HG03196 (cell line): ENCODE results near the gene TMEM100.
A peak's percentile ranks its signal among the peaks of the same experiment; 100 is the strongest.

ENCODE experiments used
- ATAC-seq: cut with Tn5 transposase; IDR thresholded peaks from one replicate; pipeline ENCODE4 v1.9.1; 2021; ENCODE audit not compliant: unreplicated experiment

The TMEM100 gene

DNA sequence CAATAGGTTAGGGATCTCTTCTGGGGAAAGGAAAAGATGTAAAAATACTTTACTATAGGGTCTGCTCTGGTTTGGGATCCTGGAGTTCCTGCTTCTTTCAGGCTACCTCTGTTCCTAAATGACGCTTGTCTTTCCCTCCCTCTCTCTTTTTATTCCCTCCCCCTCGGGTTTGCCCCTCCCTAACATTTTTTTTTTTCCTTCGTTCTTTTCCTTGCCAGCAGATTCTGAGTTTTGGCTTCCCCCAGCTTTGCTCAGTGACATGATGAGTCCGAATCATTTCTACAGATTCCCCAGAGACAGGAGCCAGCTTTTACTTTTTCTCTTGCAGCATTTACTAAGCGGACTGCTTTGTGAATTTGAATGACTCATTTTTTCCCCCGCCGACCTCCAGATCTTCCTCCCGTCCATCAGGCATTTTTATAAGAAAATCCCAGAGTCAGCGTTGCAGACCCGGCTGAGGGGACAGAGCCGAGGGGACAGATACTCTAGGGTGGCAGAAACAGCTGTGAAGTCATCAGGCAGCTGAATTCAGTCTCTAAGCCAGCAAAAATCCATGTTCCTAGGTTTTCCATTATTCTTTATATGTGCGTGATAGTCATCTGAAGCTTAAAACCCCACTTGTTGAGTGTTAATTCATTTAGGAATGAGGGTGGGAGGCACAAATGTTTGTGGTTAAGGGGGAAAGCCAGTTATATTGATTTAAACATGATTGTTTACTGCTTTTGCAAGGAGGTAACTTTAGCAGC, at the start of gene TMEM100:
TSS of gene TMEM100 (minus strand) at position 123 of the 746 bp plus-strand sequence. CDS start 1,794 bp downstream, outside the sequence.
- ATAC-seq: no peak

DNA sequence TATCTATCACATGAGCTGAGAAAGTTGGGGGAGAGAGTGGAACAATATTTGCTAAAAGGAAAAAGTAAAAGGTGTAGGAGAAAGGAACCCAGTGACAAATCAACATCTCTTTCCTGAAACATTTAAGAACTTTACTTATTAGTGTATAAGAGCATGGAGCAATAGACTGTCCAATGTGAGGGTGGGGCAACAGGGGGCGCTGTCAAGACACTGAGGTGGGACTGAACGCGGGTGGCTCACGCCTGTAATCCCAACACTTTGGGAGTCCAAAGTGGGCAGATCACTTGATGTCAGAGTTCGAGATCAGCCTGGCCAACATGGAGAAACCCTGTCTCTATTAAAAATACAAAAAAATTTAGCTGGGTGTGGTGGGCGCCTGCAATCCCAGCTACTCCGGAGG, 49.4 kb upstream of the TMEM100 start:
- no peak for ATAC-seq

DNA sequence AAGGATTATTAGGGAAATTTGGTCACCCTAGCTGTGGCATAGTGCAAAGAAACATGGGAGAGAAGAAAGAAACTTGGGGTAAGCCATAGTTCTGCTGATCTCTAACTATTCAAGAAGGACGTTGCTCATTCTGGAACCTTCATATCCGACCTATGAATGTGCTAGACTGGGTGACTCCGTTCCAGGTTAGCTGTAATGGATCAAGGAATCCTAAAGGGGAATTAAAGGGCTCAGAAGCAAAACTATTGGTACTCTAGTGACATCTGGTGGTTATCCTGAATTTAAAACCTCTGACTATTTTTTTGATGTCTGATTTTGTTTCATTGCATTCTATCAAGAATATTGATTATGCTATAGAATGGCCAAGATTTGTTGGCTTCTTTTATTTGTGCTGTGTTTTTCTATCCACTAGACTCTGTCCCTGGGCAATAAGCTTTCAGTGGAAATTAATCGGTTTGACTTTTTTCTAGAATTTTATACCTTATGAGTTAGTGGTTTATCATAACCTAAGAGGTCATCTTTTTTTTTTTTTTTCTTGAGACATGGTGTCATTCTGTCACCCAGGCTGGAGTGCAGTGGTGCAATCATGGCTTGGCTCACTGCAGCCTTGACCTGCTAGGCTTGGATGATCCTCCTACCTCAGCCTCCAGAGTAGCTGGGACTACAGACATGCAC, 47.7 kb upstream of the TMEM100 start:
- no peak for ATAC-seq

DNA sequence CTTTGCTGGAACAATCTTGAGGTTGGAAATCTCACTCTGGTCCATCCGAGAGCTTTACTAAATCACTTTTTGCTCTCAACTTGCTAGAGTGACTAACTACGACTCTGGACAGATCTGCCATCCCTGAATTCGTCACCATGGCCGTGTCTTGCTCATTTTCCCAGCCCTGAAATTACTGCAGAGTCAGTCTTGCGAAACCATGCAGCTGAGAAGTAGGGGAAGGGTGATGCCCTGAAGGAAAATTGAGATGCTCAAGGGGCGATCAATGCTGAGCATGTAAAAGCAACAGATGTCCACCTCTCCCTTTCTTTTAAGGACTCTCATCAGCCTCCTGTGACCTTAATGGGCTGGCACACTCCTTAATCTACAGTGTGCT, 46.9 kb upstream of the TMEM100 start:
- ATAC-seq: no peak

DNA sequence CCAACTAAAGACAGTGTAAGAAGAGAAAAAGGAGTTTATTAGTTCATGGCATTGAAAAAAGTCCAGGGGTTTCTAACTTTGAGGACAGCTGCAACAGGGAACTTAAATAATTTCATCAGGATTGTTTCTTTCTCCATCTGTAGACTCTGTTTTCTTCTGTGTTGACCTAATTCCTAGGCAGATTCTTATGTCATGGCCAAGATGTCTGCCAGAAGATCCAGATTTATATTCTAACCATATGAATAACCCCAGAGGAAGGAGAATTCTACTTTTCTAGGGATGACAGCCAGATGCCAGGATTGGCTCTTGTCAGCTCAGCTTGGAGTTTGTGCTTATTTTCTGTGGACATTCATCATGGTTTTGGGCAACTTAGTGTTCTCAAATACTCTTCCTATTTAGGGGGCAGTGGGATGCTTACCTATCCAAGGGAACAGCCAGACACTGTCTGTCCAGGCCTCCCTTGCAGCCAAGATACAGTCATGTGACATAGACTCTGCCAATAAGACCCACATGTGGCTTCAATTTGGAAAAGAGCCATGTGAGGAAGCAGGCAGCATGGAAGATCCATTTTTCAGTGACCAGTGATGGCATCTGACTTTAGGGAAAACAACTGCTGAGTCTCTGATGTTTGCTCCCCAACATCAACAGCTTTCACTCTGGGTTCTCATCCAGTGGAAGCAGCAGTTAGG, 46.4 kb upstream of the TMEM100 start:
- ATAC-seq: no peak

DNA sequence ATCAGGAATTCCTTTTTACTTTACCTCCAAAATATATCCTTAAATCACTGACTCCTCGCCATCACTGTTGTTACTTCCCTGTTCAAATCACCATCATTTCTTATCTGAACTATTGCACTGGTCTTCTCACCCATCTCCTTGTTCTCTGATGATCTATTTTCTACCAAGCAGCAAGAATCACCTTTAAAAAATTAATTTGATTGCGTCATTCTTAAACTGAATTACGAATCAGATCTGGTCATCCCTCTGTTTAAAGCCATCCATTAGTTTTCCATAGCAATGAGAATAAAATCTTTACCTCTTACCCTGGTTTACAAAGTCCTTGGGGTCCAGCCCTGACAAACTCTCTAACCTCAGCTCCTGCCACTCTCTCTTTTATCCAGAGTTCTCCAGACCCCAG, 42.8 kb upstream of the TMEM100 start:
- ATAC-seq: no peak

GRCh38 chr17:55764610-55765009, 41.9 kb upstream of the TMEM100 start:
- no peak for ATAC-seq

DNA sequence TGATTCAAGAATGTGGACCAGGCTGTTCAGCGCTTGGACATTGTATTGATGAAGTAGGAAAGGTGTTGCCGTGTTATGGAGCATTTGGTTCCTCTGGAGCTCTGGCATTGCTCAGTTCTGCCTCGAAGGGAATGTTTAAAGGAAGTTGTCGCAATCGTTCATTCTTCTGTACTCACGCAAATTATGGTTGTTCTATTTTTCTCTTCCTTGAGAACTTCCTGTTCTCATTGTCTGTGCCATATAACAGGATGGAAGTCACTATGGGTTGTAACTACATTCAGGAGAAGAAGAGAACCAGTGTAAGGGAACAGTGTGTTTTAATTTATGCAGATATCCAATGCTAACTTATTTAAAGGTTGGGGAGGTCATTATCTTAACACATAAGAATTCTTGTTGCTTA, 41.2 kb upstream of the TMEM100 start:
- no peak for ATAC-seq

DNA sequence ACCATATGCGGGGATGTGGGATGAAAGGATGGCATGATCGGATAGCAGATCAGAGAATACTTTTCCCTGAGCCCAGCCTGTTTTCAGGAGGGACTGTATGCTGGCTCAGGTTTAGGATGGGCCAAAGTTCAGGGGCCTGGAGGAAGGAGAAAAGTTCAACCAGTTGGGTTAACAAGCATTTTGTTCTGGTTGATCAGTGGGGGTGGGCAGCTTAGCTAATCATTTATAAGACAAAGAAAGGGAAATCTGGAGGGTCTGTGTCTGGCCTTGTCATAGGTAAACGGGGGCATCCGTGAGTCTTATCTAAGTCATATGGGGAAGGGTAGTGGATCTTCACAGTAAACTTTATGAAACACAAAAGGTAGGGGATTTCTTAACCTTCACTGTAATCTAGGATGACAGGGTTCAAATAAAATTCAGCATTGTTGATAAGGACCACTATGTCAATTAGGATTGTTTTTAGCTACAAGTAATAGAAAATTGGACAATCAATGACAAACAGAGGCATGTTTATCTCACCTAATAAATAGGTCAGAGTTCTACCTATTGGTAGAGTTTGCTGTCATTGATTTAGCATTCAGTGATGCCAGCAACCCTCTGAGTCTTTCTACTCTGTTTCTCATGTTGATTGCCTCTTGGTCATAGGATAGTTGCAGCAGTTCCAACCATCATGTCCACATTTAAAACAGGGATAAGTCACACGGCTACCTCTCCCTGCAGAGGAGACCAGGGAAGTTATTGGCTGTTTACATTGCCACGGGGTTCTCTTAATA, 39.6 kb upstream of the TMEM100 start:
- ATAC-seq: no peak

DNA sequence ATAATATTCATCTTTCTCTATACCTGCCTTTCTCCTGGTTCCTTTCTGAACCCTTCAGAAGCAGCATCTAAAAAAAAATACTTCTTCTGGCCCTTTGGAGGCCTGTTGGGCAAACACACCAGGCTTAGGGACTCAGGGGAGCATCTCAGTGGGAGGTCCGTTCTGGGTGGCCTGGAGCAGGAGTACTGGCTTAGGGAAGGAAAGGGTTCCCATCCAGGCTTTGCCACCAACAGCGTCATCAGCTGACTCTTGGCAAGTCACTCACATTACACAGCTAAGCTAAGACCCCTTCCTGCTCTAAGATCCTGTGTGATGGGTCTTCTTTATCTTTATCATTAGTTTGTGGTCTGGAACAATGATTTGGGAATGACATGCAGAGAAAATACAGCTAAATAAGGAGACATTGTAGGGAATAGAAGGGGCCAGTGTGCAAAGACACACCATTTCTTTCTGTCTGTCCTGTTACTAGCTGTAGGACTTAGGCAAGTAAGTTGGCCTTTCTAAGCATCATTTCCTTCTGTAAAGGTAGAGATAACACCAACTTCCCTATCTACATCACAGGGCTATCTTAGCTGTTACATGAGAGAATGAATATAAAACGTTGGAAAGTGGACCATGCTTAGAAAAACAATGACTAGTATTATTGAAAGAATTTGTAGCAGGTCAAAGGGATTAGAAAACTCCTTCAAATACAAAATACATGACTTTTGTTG, 38.1 kb upstream of the TMEM100 start:
- ATAC-seq: no peak

- ATAC-seq: no peak
Measured at GRCh38 chr17:55758171-55758570, 35.5 kb upstream of the TMEM100 start.

- ATAC-seq: peak; percentile 67
Measured at GRCh38 chr17:55757659-55758058, 35.0 kb upstream of the TMEM100 start.

DNA sequence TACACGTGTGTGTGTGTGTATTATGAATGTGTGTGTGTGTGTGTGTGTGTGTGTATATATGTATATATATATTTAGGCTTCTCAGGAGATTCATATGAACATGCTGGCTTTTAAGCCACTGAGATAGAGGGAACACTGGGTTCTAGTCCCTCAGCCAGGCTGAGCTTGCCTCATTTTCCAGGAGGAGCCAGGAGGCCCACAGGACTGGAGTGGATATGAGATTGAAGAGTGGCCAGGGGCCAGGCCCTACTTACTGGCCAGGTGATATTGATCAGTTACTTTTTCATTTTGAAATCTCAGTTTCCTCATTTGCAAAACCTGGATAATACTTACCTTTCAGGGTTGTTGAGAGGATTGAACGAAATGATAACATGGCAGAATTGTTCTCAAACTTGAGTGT, 34.0 kb upstream of the TMEM100 start:
- ATAC-seq: no peak

DNA sequence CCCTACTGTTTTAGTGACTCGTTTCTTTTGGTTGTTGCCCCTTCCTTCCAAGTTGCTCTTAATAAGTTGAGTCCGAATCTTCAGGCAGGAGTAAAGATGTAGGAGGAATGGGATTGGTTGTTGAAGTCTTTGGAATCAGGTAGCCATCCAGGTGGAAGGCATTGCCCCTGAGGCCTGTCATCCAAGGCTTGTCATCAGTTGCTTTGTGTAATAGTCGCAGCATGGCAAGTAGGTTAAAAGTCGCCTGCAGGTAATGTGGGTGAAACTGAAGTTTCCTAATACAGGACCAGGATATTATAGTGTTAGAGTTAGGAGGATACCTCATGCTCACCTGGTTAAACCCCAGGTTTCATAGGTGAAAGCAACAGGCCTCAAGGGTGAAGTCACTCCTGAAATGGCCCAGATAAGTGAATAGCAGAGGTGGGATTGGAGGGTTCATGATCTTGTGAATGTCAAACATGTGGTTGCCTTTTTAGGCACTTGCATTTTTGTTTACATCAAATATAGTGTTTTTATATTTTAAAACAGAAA, 29.1 kb upstream of the TMEM100 start:
- no peak for ATAC-seq

DNA sequence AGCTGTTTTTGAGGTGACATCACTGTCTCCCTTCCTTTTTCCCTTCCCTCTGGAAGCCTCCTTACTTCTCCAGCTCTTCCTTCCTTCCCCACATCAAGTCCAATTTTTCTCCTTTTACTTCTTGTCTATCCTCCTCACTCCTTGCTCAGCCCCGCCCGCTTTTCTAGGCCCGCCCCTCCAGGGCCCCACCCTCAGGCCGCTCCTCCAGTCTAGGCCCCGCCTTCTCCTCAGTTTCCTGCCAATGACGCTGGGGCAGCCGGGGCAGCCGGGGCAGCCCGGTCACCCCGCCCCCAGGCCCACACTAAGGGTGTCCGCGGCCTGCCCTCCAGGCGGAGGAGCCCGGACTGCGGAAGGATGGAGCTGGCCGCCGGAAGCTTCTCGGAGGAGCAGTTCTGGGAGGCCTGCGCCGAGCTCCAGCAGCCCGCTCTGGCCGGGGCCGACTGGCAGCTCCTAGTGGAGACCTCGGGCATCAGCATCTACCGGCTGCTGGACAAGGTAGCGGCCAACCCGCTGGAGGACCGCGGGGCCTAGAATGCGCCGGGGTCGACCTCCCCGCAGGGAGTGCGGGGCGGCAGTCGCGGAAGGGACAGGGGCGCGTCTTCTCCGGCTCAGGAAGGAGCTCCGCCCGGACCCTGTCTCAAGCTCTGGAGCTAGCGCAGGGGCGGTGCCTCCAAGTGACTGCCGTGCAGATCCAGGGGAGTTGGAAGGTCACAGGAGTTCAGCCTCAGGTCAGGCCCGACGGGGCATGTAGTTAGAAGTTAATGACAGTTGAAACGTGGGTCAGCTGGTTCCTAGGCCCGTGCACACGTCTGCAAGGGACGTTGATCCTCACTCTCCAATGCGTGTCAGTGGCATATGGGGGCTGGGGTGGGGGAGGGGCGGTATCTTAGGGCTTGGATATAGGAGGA, 28.3 kb upstream of the TMEM100 start, which contains the start of gene PCTP:
TSS of gene PCTP (plus strand) at position 302 of the 908 bp plus-strand sequence. CDS start at position 355, 53 bp downstream.
- ATAC-seq: peak; percentile 99

- no peak for ATAC-seq
Measured at GRCh38 chr17:55749985-55750384, 27.3 kb upstream of the TMEM100 start.

- no peak for ATAC-seq
Measured at GRCh38 chr17:55748841-55749240, 26.2 kb upstream of the TMEM100 start.

- no peak for ATAC-seq
Measured at GRCh38 chr17:55747209-55747608, 24.5 kb upstream of the TMEM100 start.

DNA sequence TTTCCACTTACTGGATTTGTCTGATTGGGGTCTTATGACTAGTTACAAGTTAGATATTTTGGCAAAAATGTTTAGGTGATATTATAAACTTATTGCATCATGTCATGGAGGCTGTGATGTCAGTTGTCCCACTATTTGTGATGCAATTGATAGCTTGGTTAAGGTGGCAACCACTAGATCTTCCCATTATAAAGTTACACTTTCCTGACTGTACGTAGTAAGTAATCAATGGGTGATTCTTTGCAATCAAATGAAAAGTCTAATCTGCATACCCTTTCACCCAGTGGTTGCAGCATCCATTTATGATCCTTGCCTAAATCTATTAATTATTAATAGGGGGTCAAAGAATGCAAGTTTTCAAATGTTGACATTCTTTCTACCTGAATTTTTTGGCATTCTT, 23.8 kb upstream of the TMEM100 start:
- no peak for ATAC-seq
